K562 (cell line): ENCODE data around the gene VPS45.

ENCODE experiments used
- HDAC2 ChIP-seq: fragments of 450-650 bp; IDR thresholded peaks from 2 replicates; pipeline ENCODE4 v1.6.1; 2016; ENCODE audit warnings: mild to moderate bottlenecking
- TF ChIP-seq, protein P1 (sequence below), 3 experiments: IDR thresholded peaks in 2 of 3; conservative IDR thresholded peaks in 1 of 3; 2 replicates each; pipeline ENCODE4 v1.5.1; 2011 to 2012; ENCODE audit warnings: low read length in 3 of 3, mild to moderate bottlenecking in 3 of 3, control low read depth in 2 of 3, improper control_type of control experiment in 1 of 3, inconsistent platforms in 1 of 3, low read depth in 1 of 3, mixed read lengths in 1 of 3, moderate library complexity in 1 of 3; ENCODE audit not compliant: insufficient read depth in 2 of 3

- no peak for TF ChIP-seq HDAC2
- TF ChIP-seq, protein P1, sequence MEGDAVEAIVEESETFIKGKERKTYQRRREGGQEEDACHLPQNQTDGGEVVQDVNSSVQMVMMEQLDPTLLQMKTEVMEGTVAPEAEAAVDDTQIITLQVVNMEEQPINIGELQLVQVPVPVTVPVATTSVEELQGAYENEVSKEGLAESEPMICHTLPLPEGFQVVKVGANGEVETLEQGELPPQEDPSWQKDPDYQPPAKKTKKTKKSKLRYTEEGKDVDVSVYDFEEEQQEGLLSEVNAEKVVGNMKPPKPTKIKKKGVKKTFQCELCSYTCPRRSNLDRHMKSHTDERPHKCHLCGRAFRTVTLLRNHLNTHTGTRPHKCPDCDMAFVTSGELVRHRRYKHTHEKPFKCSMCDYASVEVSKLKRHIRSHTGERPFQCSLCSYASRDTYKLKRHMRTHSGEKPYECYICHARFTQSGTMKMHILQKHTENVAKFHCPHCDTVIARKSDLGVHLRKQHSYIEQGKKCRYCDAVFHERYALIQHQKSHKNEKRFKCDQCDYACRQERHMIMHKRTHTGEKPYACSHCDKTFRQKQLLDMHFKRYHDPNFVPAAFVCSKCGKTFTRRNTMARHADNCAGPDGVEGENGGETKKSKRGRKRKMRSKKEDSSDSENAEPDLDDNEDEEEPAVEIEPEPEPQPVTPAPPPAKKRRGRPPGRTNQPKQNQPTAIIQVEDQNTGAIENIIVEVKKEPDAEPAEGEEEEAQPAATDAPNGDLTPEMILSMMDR (IDR thresholded peaks at IDR 0.05 in 2 of 3, conservative IDR thresholded peaks at IDR 0.05 in 1 of 3; ENCODE audit: insufficient read depth in 2 of 3, low read depth in 1 of 3, low read length in 3 of 3): no peak
Measured at GRCh38 chr1:150068109-150068435, 496 bp downstream of the VPS45 start.
